HL-60 (cell line): ENCODE data around the gene SIAH1.
A peak's percentile ranks its signal among the peaks of the same experiment; 100 is the strongest.

ENCODE experiments used
- DNase-seq, 2 experiments: peaks; one replicate each; pipeline ENCODE4 v3.0.0-alpha.2; 2010 to 2020; ENCODE audit warnings: low read depth in 1 of 2, low spot score in 1 of 2
- H3K27ac ChIP-seq: fragments of 250-450 bp; sonication (Bioruptor Pico); replicated peaks from 2 replicates; pipeline ENCODE4 v1.5.1; 2020; ENCODE audit warnings: mild to moderate bottlenecking, moderate library complexity
- H3K27me3 ChIP-seq: fragments of 250-450 bp; sonication (Bioruptor Pico); 2 replicates; pipeline ENCODE4 v1.5.1; 2021; ENCODE audit warnings: mild to moderate bottlenecking, moderate library complexity; ENCODE audit not compliant: insufficient read depth, poor library complexity, severe bottlenecking
- H3K4me3 ChIP-seq: replicated peaks from 2 replicates; pipeline ENCODE4 v1.5.1; 2011; ENCODE audit warnings: mild to moderate bottlenecking, control low read depth, low read length; ENCODE audit not compliant: insufficient read depth
- CTCF ChIP-seq: IDR thresholded peaks from one replicate; pipeline ENCODE4 v1.5.1; 2011; ENCODE audit warnings: low read length, control low read depth, inconsistent platforms; ENCODE audit not compliant: insufficient read depth
- GABPA ChIP-seq: IDR thresholded peaks from 2 replicates; pipeline ENCODE4 v1.6.1; 2012; ENCODE audit warnings: low read depth
- POLR2AphosphoS5 ChIP-seq: IDR thresholded peaks from 2 replicates; pipeline ENCODE4 v1.6.1; 2012; ENCODE audit warnings: low read depth
- REST ChIP-seq: IDR thresholded peaks from 2 replicates; pipeline ENCODE4 v1.6.1; 2012; ENCODE audit warnings: low read depth; ENCODE audit not compliant: insufficient replicate concordance
- SPI1 ChIP-seq: IDR thresholded peaks from 2 replicates; pipeline ENCODE4 v1.6.1; 2012; ENCODE audit warnings: low read depth, mild to moderate bottlenecking, borderline replicate concordance

SIAH1 gene

GRCh38 chr16:48369765-48370164 is 15.4 kb downstream of the SIAH1 start:
- TF ChIP-seq REST, result no peak
- no peak for DNase-seq
- H3K4me3 ChIP-seq, result no peak overlapping the region
- H3K27ac ChIP-seq, result no peak overlapping the region
- H3K27me3 ChIP-seq, result no peaks in the 10 kb centered on the region

- Histone ChIP-seq H3K4me3 (no peak overlapping the region), H3K27ac (no peak overlapping the region; the same call in 1 of the 2 replicates), H3K27me3 (no peaks in the 10 kb centered on the region)
- TF ChIP-seq CTCF (no peak), REST (no peak), SPI1 (no peak), GABPA (no peak), POLR2AphosphoS5 (no peak)
- DNase-seq, result no peak
Measured at GRCh38 chr16:48367441-48368049, 17.7 kb downstream of the SIAH1 start.

- H3K27ac ChIP-seq, result peak overlapping the region; percentile 68
- peak; percentile 91 to 93 for DNase-seq
- peak overlapping the region; percentile 63 for H3K4me3 ChIP-seq
- TF ChIP-seq CTCF (no peak), REST (no peak), POLR2AphosphoS5 (peak; percentile 77), SPI1 (peak; percentile 84)
- H3K27me3 ChIP-seq, result no peaks in the 10 kb centered on the region
Measured at GRCh38 chr16:48366165-48367093, 18.8 kb downstream of the SIAH1 start.
